ENCODE measurements around the gene WDR26.

- TF ChIP-seq CTCF (conservative IDR thresholded peaks at IDR 0.05) = no peak
- no peak for TF ChIP-seq ZFX (IDR thresholded peaks at IDR 0.05)
Observed at GRCh38 chr1:224380003-224380402, 54.6 kb downstream of the WDR26 start.
